IMR-90 (cell line): ENCODE results near the gene SLC6A3. TPM values are rescaled to one million over a fixed set of nuclear protein-coding genes. Genes with fewer than 3 reads are reported as not detected.

Source experiments
- ATAC-seq: fragments of 200-7000 bp; cut with Tn5 transposase; 2 replicates; pipeline ENCODE4 v1.9.1; 2020; ENCODE audit warnings: low read depth, mild to moderate bottlenecking, moderate library complexity
- BruUV-seq: library from RNA; stranded (reverse); fragments of 400-500 nt; replicated peaks from 2 replicates; lab custom pipeline; 2021; lab: Mats Ljungman, UMichigan
- CTCF ChIA-PET: fragments of 300-600 bp; formaldehyde crosslinking; extraction: SDS; loops from one replicate; lab custom pipeline; 2021; ENCODE audit warnings: antibody characterized with exemption; lab: Yijun Ruan, JAX
- POLR2A ChIA-PET: fragments of 300-600 bp; sonication (Branson Sonifier 250); formaldehyde crosslinking; loops from one replicate; lab custom pipeline; 2022; ENCODE audit warnings: antibody characterized with exemption; ENCODE audit not compliant: unreplicated experiment; lab: Charles Lee
- DNase-seq: peaks from one replicate; pipeline ENCODE4 v3.0.0; 2013
- H2AFZ ChIP-seq: replicated peaks from 2 replicates; pipeline ENCODE3; 2013; ENCODE audit warnings: low read length, mild to moderate bottlenecking; ENCODE audit not compliant: poor library complexity
- H2AK5ac ChIP-seq: 2 replicates; pipeline ENCODE4 v1.6.1; 2013; ENCODE audit warnings: low read depth, low read length, inconsistent platforms
- H2AK9ac ChIP-seq: replicated peaks from 2 replicates; pipeline ENCODE3; 2013; ENCODE audit warnings: mild to moderate bottlenecking, low read depth, low read length, moderate library complexity; ENCODE audit not compliant: poor library complexity
- H2BK120ac ChIP-seq: 2 replicates; pipeline ENCODE4 v1.6.1; 2013; ENCODE audit warnings: low read depth, low read length, inconsistent platforms
- H2BK15ac ChIP-seq: 3 replicates; pipeline ENCODE4 v1.6.1; 2013; ENCODE audit warnings: low read depth, low read length, inconsistent platforms
- H2BK20ac ChIP-seq: 2 replicates; pipeline ENCODE4 v1.6.1; 2013; ENCODE audit warnings: low read depth, mild to moderate bottlenecking, inconsistent platforms, low read length, moderate library complexity
- H2BK5ac ChIP-seq: 2 replicates; pipeline ENCODE4 v1.6.1; 2013; ENCODE audit warnings: mild to moderate bottlenecking, low read depth, low read length, inconsistent platforms; ENCODE audit not compliant: poor library complexity, severe bottlenecking
- H3K14ac ChIP-seq: replicated peaks from 2 replicates; pipeline ENCODE4 v1.6.1; 2013; ENCODE audit warnings: low read depth, low read length, inconsistent platforms
- H3K18ac ChIP-seq: 2 replicates; pipeline ENCODE4 v1.6.1; 2013; ENCODE audit warnings: low read depth, low read length, control low read depth
- H3K23ac ChIP-seq: 2 replicates; pipeline ENCODE4 v1.6.1; 2013; ENCODE audit warnings: low read depth, low read length, inconsistent platforms
- H3K27ac ChIP-seq: 2 replicates; pipeline ENCODE4 v1.5.1; 2013; ENCODE audit warnings: mild to moderate bottlenecking, control low read depth, low read length; ENCODE audit not compliant: insufficient read depth
- H3K27me3 ChIP-seq: 2 replicates; pipeline ENCODE4 v1.6.1; 2013; ENCODE audit warnings: low read length; ENCODE audit not compliant: control insufficient read depth, insufficient read depth
- H3K36me3 ChIP-seq: 2 replicates; pipeline ENCODE4 v1.6.1; 2013; ENCODE audit warnings: low read length, mixed read lengths; ENCODE audit not compliant: control insufficient read depth, insufficient read depth
- H3K4ac ChIP-seq: 2 replicates; pipeline ENCODE4 v1.6.1; 2013; ENCODE audit warnings: low read depth, low read length, inconsistent platforms
- H3K4me1 ChIP-seq: 2 replicates; pipeline ENCODE4 v1.6.1; 2013; ENCODE audit warnings: low read length, mixed read lengths; ENCODE audit not compliant: control insufficient read depth, insufficient read depth
- H3K4me2 ChIP-seq: 2 replicates; pipeline ENCODE4 v1.6.1; 2013; ENCODE audit warnings: low read depth, mild to moderate bottlenecking, control low read depth, low read length, moderate library complexity
- H3K4me3 ChIP-seq: 2 replicates; pipeline ENCODE4 v1.5.1; 2013; ENCODE audit warnings: low read depth, mild to moderate bottlenecking, control low read depth, low read length, moderate library complexity; ENCODE audit not compliant: insufficient read depth
- H3K56ac ChIP-seq: 2 replicates; pipeline ENCODE4 v1.6.1; 2013; ENCODE audit warnings: low read length, inconsistent platforms; ENCODE audit not compliant: insufficient read depth; ENCODE audit errors: extremely low read depth
- H3K79me1 ChIP-seq, 2 experiments: 2 replicates each; pipeline ENCODE4 v1.6.1; 2013; ENCODE audit warnings: low read length in 2 of 2, inconsistent platforms in 1 of 2, low read depth in 1 of 2
- H3K9ac ChIP-seq: 2 replicates; pipeline ENCODE4 v1.6.1; 2013; ENCODE audit warnings: low read depth, low read length, control low read depth
- H3K9me1 ChIP-seq: 2 replicates; pipeline ENCODE4 v1.6.1; 2013; ENCODE audit warnings: low read length, inconsistent platforms; ENCODE audit not compliant: insufficient read depth
- H3K9me3 ChIP-seq: 2 replicates; pipeline ENCODE4 v1.6.1; 2013; ENCODE audit warnings: low read length; ENCODE audit not compliant: control insufficient read depth, insufficient read depth
- H4K20me1 ChIP-seq: 2 replicates; pipeline ENCODE4 v1.6.1; 2013; ENCODE audit warnings: low read length, inconsistent platforms; ENCODE audit not compliant: insufficient read depth
- H4K5ac ChIP-seq: 2 replicates; pipeline ENCODE4 v1.6.1; 2013; ENCODE audit warnings: mild to moderate bottlenecking, low read depth, low read length, control low read depth
- H4K8ac ChIP-seq, 2 experiments: 2 replicates each; pipeline ENCODE4 v1.6.1; 2013; ENCODE audit warnings: low read depth in 2 of 2, low read length in 2 of 2, control low read depth in 1 of 2, inconsistent platforms in 1 of 2
- H4K91ac ChIP-seq: 2 replicates; pipeline ENCODE4 v1.6.1; 2013; ENCODE audit warnings: low read depth, low read length, inconsistent platforms; ENCODE audit not compliant: insufficient read depth
- BHLHE40 ChIP-seq: fragments of 150-350 bp; IDR thresholded peaks from 2 replicates; pipeline ENCODE4 v1.6.1; 2016; ENCODE audit warnings: mild to moderate bottlenecking, low read depth, low read length
- POLR2A ChIP-seq: IDR thresholded peaks from 2 replicates; pipeline ENCODE4 v1.6.1; 2012; ENCODE audit warnings: mild to moderate bottlenecking, low read depth, low read length
- RAD21 ChIP-seq: IDR thresholded peaks from 2 replicates; pipeline ENCODE4 v1.6.1; 2012; ENCODE audit warnings: low read length, improper control_type of control experiment
- SMC3 ChIP-seq: fragments of 150-350 bp; IDR thresholded peaks from 2 replicates; pipeline ENCODE4 v1.6.1; 2016; ENCODE audit warnings: low read depth, mild to moderate bottlenecking, antibody characterized with exemption, low read length, moderate library complexity
- WGBS, 2 experiments: methylation state at CpG; one replicate each; pipeline versions ENCODE4 v1.1.5 to v1.1.7; 2013; ENCODE audit warnings: missing lambda C conversion rate in 2 of 2; ENCODE audit not compliant: insufficient read length in 1 of 2; ENCODE audit errors: extremely low coverage in 2 of 2; 5-methylcytosine and 5-hydroxymethylcytosine counted together
- dilution Hi-C: fragments of 300-500 bp; cut with HindIII; formaldehyde crosslinking; loops from one replicate; pipeline ENCODE4 v1.14.3; 2018; ENCODE audit warnings: low sequenced_read_pairs; ENCODE audit not compliant: unreplicated experiment
- in situ Hi-C: fragments of 300-500 bp; cut with MboI; formaldehyde crosslinking; loops from 3 replicates; pipeline ENCODE4 v1.14.3; 2019; ENCODE audit warnings: low sequenced_read_pairs, inconsistent platforms, mixed read lengths
- intact Hi-C: fragments of 100-400 bp; cut with micrococcal nuclease; formaldehyde crosslinking; loops from 2 replicates; pipeline ENCODE4 v1.10.0; 2022
- polyA plus RNA-seq, 3 experiments: library from polyadenylated mRNA; depleted of rRNA; stranded (reverse); fragments of >200 nt; gene quantifications; 2 replicates each; pipeline ENCODE4 v1.2.3, GENCODE V29; 2012; ENCODE audit warnings: low replicate concordance in 1 of 3
- total RNA-seq: library from RNA; depleted of rRNA; stranded (reverse); fragments of >200 nt; gene quantifications from 2 replicates; pipeline ENCODE4 v1.2.3, GENCODE V29; 2012
- TF ChIP-seq, protein P1 (sequence below): conservative IDR thresholded peaks from 2 replicates; pipeline ENCODE4 v1.5.1; 2012; ENCODE audit warnings: mild to moderate bottlenecking, low read depth, low read length, improper control_type of control experiment

The SLC6A3 gene
- total and polyA plus RNA-seq, 2 of the 4 experiments (the other 2 are of a cell fraction): not detected

DNA sequence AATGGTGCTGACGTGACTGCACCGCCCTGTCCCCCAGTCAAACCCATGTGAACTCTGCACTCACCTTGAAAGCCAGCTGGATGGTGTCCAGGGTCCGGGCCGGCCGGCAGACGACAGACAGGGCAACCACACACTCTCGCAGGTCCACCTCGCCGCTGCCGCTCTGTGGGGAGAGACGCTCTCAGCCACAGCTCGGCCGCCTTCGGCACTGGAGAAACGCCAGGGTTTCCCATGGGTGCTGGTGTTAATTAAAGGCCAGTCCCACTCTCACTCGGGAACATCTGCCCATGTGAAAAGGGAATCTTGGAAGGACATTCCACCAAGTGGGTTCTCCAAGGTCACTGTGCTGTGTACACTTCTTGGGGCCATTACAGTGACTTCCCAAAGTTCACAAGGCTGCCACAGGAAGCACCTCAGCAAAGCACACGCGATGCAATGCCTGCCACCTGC is 25.5 kb upstream of the SLC6A3 start:
- no peak overlapping the region for H2BK5ac ChIP-seq
- no peak for TF ChIP-seq RAD21
- no peak for TF ChIP-seq SMC3
- TF ChIP-seq BHLHE40: no peak
- TF ChIP-seq, protein P1, sequence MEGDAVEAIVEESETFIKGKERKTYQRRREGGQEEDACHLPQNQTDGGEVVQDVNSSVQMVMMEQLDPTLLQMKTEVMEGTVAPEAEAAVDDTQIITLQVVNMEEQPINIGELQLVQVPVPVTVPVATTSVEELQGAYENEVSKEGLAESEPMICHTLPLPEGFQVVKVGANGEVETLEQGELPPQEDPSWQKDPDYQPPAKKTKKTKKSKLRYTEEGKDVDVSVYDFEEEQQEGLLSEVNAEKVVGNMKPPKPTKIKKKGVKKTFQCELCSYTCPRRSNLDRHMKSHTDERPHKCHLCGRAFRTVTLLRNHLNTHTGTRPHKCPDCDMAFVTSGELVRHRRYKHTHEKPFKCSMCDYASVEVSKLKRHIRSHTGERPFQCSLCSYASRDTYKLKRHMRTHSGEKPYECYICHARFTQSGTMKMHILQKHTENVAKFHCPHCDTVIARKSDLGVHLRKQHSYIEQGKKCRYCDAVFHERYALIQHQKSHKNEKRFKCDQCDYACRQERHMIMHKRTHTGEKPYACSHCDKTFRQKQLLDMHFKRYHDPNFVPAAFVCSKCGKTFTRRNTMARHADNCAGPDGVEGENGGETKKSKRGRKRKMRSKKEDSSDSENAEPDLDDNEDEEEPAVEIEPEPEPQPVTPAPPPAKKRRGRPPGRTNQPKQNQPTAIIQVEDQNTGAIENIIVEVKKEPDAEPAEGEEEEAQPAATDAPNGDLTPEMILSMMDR: no peak
- no peak for TF ChIP-seq POLR2A
- BruUV-seq: no TSS peak
- peaks cover 74% of the 10 kb centered on the region for H3K36me3 ChIP-seq
- ATAC-seq: no peak
- no peak overlapping the region for H2AK5ac ChIP-seq
- POLR2A ChIA-PET: no interaction called here
- H3K9ac ChIP-seq: no peak overlapping the region
- no peak for DNase-seq
- dilution Hi-C loops: no loop called here
- no peak overlapping the region for H3K4me3 ChIP-seq
- H3K23ac ChIP-seq: no peak overlapping the region
- H3K4ac ChIP-seq: no peak overlapping the region
- H3K27ac ChIP-seq: no peak overlapping the region
- intact Hi-C loops: no loop called here
- H3K14ac ChIP-seq: no peak overlapping the region
- H2AFZ ChIP-seq: no peak overlapping the region
- H4K20me1 ChIP-seq: 0 out of 2 replicates have a peak, but pooled peaks cover 1% of the 10 kb centered on the region
- H3K9me3 ChIP-seq: no peaks in the 10 kb centered on the region; the same call in 1 of the 2 replicates
- CTCF ChIA-PET: no interaction called here
- no peak overlapping the region for H2BK15ac ChIP-seq
- in situ Hi-C loops: no loop called here
- no peaks in the 10 kb centered on the region for H3K4me1 ChIP-seq
- no peak overlapping the region for H4K8ac ChIP-seq
- H3K18ac ChIP-seq: no peak overlapping the region
- no peak overlapping the region for H3K56ac ChIP-seq
- H2BK20ac ChIP-seq: no peak overlapping the region
- H4K5ac ChIP-seq: no peak overlapping the region
- no peak overlapping the region for H4K91ac ChIP-seq
- H3K27me3 ChIP-seq: no peaks in the 10 kb centered on the region
- 94% methylated on average over 2 of the region's 18 CpGs; no CpG with 5 or more reads in 1 of the 2 experiments for WGBS, 2 experiments
- no peaks in the 10 kb centered on the region for H3K9me1 ChIP-seq
- no peak overlapping the region for H2AK9ac ChIP-seq
- no peak overlapping the region for H2BK120ac ChIP-seq
- no peaks in the 10 kb centered on the region for H3K79me1 ChIP-seq
- H3K4me2 ChIP-seq: no peak overlapping the region
